Measurements from ENCODE around the gene MYCBP2. TPM values are rescaled to one million over a fixed set of nuclear protein-coding genes. Genes with fewer than 3 reads are reported as not detected.

Gene MYCBP2
- total RNA-seq, 1 experiment from 2014 or later, result 31.2 TPM

Other genes with a start within 250 kb of the MYCBP2 start
- gene SCEL, start 208.6 kb upstream of the MYCBP2 start, total RNA-seq (2014; rRNA removed; shearing (Covaris generic)), result not detected in 2 replicates